Right lobe of liver (tissue), 6 donors: ENCODE data around the gene TIMP2. TPM values are rescaled to one million over a fixed set of nuclear protein-coding genes. Genes with fewer than 3 reads are reported as not detected.
A peak's percentile ranks its signal among the peaks of the same experiment; 100 is the strongest.
"Not testable (repeated sequence)": the region's sequence is repeated elsewhere in the genome, so short reads cannot be mapped to it uniquely, and the experiment has no call there.

Experiments used
- ATAC-seq, 4 donors: fragments of 200-7000 bp; cut with Tn5 transposase; one replicate each; pipeline ENCODE4 v1.9.1; 2020; ENCODE audit warnings: mild to moderate bottlenecking in 4 of 4, moderate library complexity in 4 of 4
- DNase-seq, 3 donors: peaks; one replicate each; pipeline ENCODE4 v3.0.0-alpha.2; 2020
- H3K27ac ChIP-seq, 3 donors: fragments of 200-600 bp; one replicate each; pipeline ENCODE4 v1.8.0; 2022
- H3K27me3 ChIP-seq, 2 donors: fragments of 200-600 bp; one replicate each; pipeline ENCODE4 v1.8.0; 2022
- H3K36me3 ChIP-seq, 4 donors: fragments of 200-600 bp; sonication (generic) in 1 of 4; one replicate each; pipeline versions ENCODE4 v1.5.1 to v1.8.0; 2017 to 2022; ENCODE audit warnings: control low read depth in 1 of 4
- H3K4me1 ChIP-seq, 4 donors: fragments of 200-600 bp; sonication (generic) in 1 of 4; one replicate each; pipeline versions ENCODE4 v1.5.1 to v1.8.0; 2017 to 2022; ENCODE audit warnings: control low read depth in 1 of 4
- H3K4me3 ChIP-seq, 3 donors: fragments of 200-600 bp; one replicate each; pipeline ENCODE4 v1.8.0; 2022
- H3K9me3 ChIP-seq, 4 donors: fragments of 200-600 bp; sonication (generic) in 1 of 4; one replicate each; pipeline versions ENCODE4 v1.5.1 to v1.8.0; 2017 to 2022; ENCODE audit warnings: control low read depth in 1 of 4
- CTCF ChIP-seq, 4 donors: fragments of 200-600 bp in 3 of 4; fragments of 450-650 bp in 1 of 4; IDR thresholded peaks; one replicate each; pipeline versions ENCODE4 v1.5.1 to v1.8.0; 2016 to 2022; ENCODE audit warnings: antibody characterized with exemption in 4 of 4, mild to moderate bottlenecking in 2 of 4
- POLR2A ChIP-seq: fragments of 450-650 bp; IDR thresholded peaks from one replicate; pipeline ENCODE4 v1.6.1; 2017; ENCODE audit warnings: antibody characterized with exemption, mild to moderate bottlenecking
- WGBS: methylation state at CpG from one replicate; pipeline ENCODE4 v1.1.6; 2018; ENCODE audit warnings: low coverage, low lambda C conversion rate; ENCODE audit not compliant: insufficient coverage; ENCODE audit errors: missing lambda C conversion rate; 5-methylcytosine and 5-hydroxymethylcytosine counted together
- intact Hi-C, 2 donors: fragments of 100-400 bp; cut with DNase I; formaldehyde crosslinking; loops; one replicate each; pipeline versions ENCODE4 v1.11.2 to v1.14.1; 2022
- total RNA-seq, 6 experiments: library from RNA; depleted of rRNA in 2 of 6; stranded (reverse); fragments of >200 nt in 2 of 6; fragmentation: NEBNext Ultra II Directional in 3 of 6; extraction: Animal tissue kit (Norgen Biotek cat#: 25700) in 3 of 6; gene quantifications; one replicate each; pipeline versions ENCODE4 v1.1.0 to v1.2.4, GENCODE V29; 2016 to 2023
- donor health status: DM: no; HTN: yes; CAD: no.
- donor health status: DM: no; HTN: no; CAD: no.
- donor health status: DM: no; HTN: no; CAD: no.
- donor health status: DM: no; HTN: yes; CAD: no.
- donor health status: DM: no; HTN: yes; CAD: no.

The TIMP2 gene
- total RNA-seq, 6 experiments from 2014 or later = 18.9 to 36.1 (median 26.7) TPM

- Histone ChIP-seq H3K4me1 (peaks cover 0 to 1% (median 0%) of the 10 kb centered on the region in 4 donors), H3K4me3 (no peak overlapping the region), H3K27me3 (no peaks in the 10 kb centered on the region), H3K36me3 (no peaks in the 10 kb centered on the region), H3K27ac (no peak overlapping the region), H3K9me3 (no peaks in the 10 kb centered on the region)
- 81% methylated on average over 7 of the region's 15 CpGs for WGBS
- no peak for DNase-seq
- intact Hi-C loops = no loop called here
- no peak for ATAC-seq
- TF ChIP-seq POLR2A (no peak), CTCF (IDR thresholded peaks at IDR 0.05) (no peak)
These were observed 46.9 kb downstream of the TIMP2 start for GRCh38 chr17:78878261-78878660.

- H3K27me3 ChIP-seq, H3K9me3 ChIP-seq, H3K36me3 ChIP-seq, DNase-seq, H3K4me3 ChIP-seq, H3K27ac ChIP-seq, ATAC-seq, H3K4me1 ChIP-seq, intact Hi-C loops: not testable (repeated sequence)
- 91% methylated on average over 7 of the region's 8 CpGs for WGBS
These were observed 48.2 kb downstream of the TIMP2 start for GRCh38 chr17:78876954-78877517.

GRCh38 chr17:78876094-78876597, 49.0 kb downstream of the TIMP2 start:
- DNase-seq (no peak), ATAC-seq (no peak)
- intact Hi-C loops = no loop called here
- no peaks in the 10 kb centered on the region for H3K27me3 ChIP-seq
- H3K4me3 ChIP-seq = no peak overlapping the region
- H3K36me3 ChIP-seq = no peaks in the 10 kb centered on the region
- no peak for TF ChIP-seq CTCF (IDR thresholded peaks at IDR 0.05)
- TF ChIP-seq POLR2A = no peak
- no peaks in the 10 kb centered on the region for H3K4me1 ChIP-seq
- WGBS = 60% methylated on average over 7 of the region's 7 CpGs
- H3K9me3 ChIP-seq = no peaks in the 10 kb centered on the region
- H3K27ac ChIP-seq = peak overlapping the region in 1 of 3 donors; percentile 51

- intact Hi-C loops = no loop called here
- Histone ChIP-seq H3K4me1 (no peaks in the 10 kb centered on the region), H3K9me3 (no peaks in the 10 kb centered on the region), H3K27me3 (no peaks in the 10 kb centered on the region), H3K4me3 (no peak overlapping the region), H3K27ac (peak overlapping the region in 1 of 3 donors; percentile 51), H3K36me3 (no peaks in the 10 kb centered on the region)
- TF ChIP-seq CTCF (IDR thresholded peaks at IDR 0.05) (no peak), POLR2A (no peak)
- WGBS = 30% methylated on average over 4 of the region's 9 CpGs
- ATAC-seq (peak; percentile 13 to 41 (median 28)), DNase-seq (no peak)
These were observed 49.7 kb downstream of the TIMP2 start for GRCh38 chr17:78875363-78876093.
